ENCODE results near the gene C19orf47. TPM values are rescaled to one million over a fixed set of nuclear protein-coding genes. Genes with fewer than 3 reads are reported as not detected.
A peak's percentile ranks its signal among the peaks of the same experiment; 100 is the strongest.

C19orf47 gene
- polyA plus RNA-seq, 3 donors: 7.6 to 10.2 (median 8.0) TPM

GRCh38 chr19:40315812-40316470 lies 32.3 kb downstream of the C19orf47 start:
- Mint-ChIP-seq H3K27ac (peak overlapping the region in 2 of 7 donors; percentile 50 to 59), H3K4me1 (peaks cover 11% of the 10 kb centered on the region), H3K27me3 (ENCODE audit: low read depth in 3 of 3) (peaks cover 0 to 7% (median 0%) of the 10 kb centered on the region in 3 donors), H3K9me3 (peaks cover 0 to 3% (median 0%) of the 10 kb centered on the region in 7 donors), H3K36me3 (peaks cover 36 to 37% of the 10 kb centered on the region in 2 donors), H3K4me3 (no peak overlapping the region)
- WGBS (ENCODE audit: insufficient coverage): 100% methylated on average over 2 of the region's 5 CpGs
- Histone ChIP-seq H3K27me3 (ENCODE audit: control insufficient read depth in 2 of 2, insufficient read depth in 2 of 2, low read length in 2 of 2) (no peaks in the 10 kb centered on the region), H3K9ac (ENCODE audit: insufficient read depth, low read length, poor library complexity, severe bottlenecking) (no peak overlapping the region), H3K4me2 (replicated peaks; ENCODE audit: extremely low read depth, low read length, poor library complexity, severe bottlenecking) (no peak overlapping the region), H3K4me3 (replicated peaks in 1 of 3; ENCODE audit: low read depth in 2 of 3, low read length in 3 of 3) (no peak overlapping the region), H3K9me3 (replicated peaks in 1 of 2; ENCODE audit: control insufficient read depth in 1 of 2, insufficient read depth in 1 of 2, low read length in 2 of 2) (no peaks in the 10 kb centered on the region), H3K27ac (ENCODE audit: low read depth in 1 of 2, low read length in 2 of 2) (no peak overlapping the region), H3K4me1 (ENCODE audit: control insufficient read depth in 1 of 2, insufficient read depth in 2 of 2, low read length in 2 of 2) (peaks cover 8 to 12% of the 10 kb centered on the region in 2 donors), H3K79me2 (ENCODE audit: insufficient read depth, low read length) (no peaks in the 10 kb centered on the region), H2AFZ (ENCODE audit: insufficient read depth, low read depth, low read length, poor library complexity, severe bottlenecking) (no peak overlapping the region), H3K36me3 (replicated peaks in 1 of 2; ENCODE audit: control insufficient read depth in 1 of 2, insufficient read depth in 2 of 2, low read length in 2 of 2) (peaks cover 13 to 39% of the 10 kb centered on the region in 2 donors), H4K20me1 (ENCODE audit: insufficient read depth, low read length) (no peaks in the 10 kb centered on the region)
- intact Hi-C loops (cut with micrococcal nuclease): no loop called here
- DNase-seq: no peak
- no peak for TF ChIP-seq CTCF (IDR thresholded peaks at IDR 0.05)

GRCh38 chr19:40314656-40315055 lies 33.5 kb downstream of the C19orf47 start:
- H3K79me2 ChIP-seq (ENCODE audit: insufficient read depth, low read length): no peaks in the 10 kb centered on the region
- peaks cover 0 to 5% (median 0%) of the 10 kb centered on the region in 3 donors for H3K27me3 Mint-ChIP-seq (ENCODE audit: low read depth in 3 of 3)
- H3K27me3 ChIP-seq (ENCODE audit: control insufficient read depth in 2 of 2, insufficient read depth in 2 of 2, low read length in 2 of 2): no peaks in the 10 kb centered on the region
- intact Hi-C loops (cut with micrococcal nuclease): no loop called here
- peak overlapping the region in 1 of 2 donors; percentile 20 for H3K27ac ChIP-seq (ENCODE audit: low read depth in 1 of 2, low read length in 2 of 2)
- no peaks in the 10 kb centered on the region for H3K9me3 ChIP-seq (replicated peaks in 1 of 2; ENCODE audit: control insufficient read depth in 1 of 2, insufficient read depth in 1 of 2, low read length in 2 of 2)
- H4K20me1 ChIP-seq (ENCODE audit: insufficient read depth, low read length): no peaks in the 10 kb centered on the region
- H3K9ac ChIP-seq (ENCODE audit: insufficient read depth, low read length, poor library complexity, severe bottlenecking): no peak overlapping the region
- TF ChIP-seq CTCF (IDR thresholded peaks at IDR 0.05): no peak
- H3K4me1 ChIP-seq (ENCODE audit: control insufficient read depth in 1 of 2, insufficient read depth in 2 of 2, low read length in 2 of 2): peaks cover 8 to 12% of the 10 kb centered on the region in 2 donors
- H3K36me3 ChIP-seq (replicated peaks in 1 of 2; ENCODE audit: control insufficient read depth in 1 of 2, insufficient read depth in 2 of 2, low read length in 2 of 2): peaks cover 6 to 26% of the 10 kb centered on the region in 2 donors
- H3K27ac Mint-ChIP-seq: peak overlapping the region in 4 of 7 donors; percentile 24 to 70 (median 55)
- DNase-seq: peak; percentile 46 to 74 (median 49)
- WGBS (ENCODE audit: insufficient coverage): no CpG with 5 or more reads among the region's 2 CpGs
- H3K4me3 ChIP-seq (replicated peaks in 1 of 3; ENCODE audit: low read depth in 2 of 3, low read length in 3 of 3): no peak overlapping the region
- H3K4me2 ChIP-seq (replicated peaks; ENCODE audit: extremely low read depth, low read length, poor library complexity, severe bottlenecking): no peak overlapping the region
- peaks cover 11% of the 10 kb centered on the region for H3K4me1 Mint-ChIP-seq
- H2AFZ ChIP-seq (ENCODE audit: insufficient read depth, low read depth, low read length, poor library complexity, severe bottlenecking): no peak overlapping the region
- peaks cover 0 to 3% (median 0%) of the 10 kb centered on the region in 7 donors for H3K9me3 Mint-ChIP-seq
- H3K4me3 Mint-ChIP-seq: no peak overlapping the region
- peaks cover 24% of the 10 kb centered on the region in 2 donors for H3K36me3 Mint-ChIP-seq

Measured in CD14-positive monocyte (primary cell).